GM18861 (cell line): ENCODE measurements around the gene NPB.

Source experiments
- ATAC-seq: cut with Tn5 transposase; IDR thresholded peaks from one replicate; pipeline ENCODE4 v1.9.1; 2021; ENCODE audit not compliant: unreplicated experiment

NPB gene

GRCh38 chr17:81898029-81898866, 3.8 kb upstream of the NPB start:
- no peak for ATAC-seq

DNA sequence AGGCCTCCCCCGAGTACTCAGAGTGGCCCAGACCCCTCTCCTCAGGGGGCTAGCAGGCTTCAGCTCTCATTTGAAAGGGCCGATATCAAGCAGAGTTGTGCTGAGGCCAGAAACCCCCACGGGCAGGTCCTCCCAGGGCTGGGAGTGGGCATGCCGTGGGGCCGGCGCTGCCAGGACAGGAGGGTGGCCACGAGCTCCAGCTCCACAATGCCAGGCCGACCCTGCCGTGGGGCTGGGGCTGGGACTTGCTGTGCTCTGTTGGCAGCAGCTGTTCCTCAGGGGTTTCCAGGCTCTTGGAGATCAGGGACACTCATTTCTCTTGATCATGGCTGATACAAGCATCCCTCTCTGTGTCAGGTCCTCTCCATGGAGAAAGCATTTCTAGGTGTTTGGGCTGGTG, 3.2 kb upstream of the NPB start:
- ATAC-seq, result no peak

DNA sequence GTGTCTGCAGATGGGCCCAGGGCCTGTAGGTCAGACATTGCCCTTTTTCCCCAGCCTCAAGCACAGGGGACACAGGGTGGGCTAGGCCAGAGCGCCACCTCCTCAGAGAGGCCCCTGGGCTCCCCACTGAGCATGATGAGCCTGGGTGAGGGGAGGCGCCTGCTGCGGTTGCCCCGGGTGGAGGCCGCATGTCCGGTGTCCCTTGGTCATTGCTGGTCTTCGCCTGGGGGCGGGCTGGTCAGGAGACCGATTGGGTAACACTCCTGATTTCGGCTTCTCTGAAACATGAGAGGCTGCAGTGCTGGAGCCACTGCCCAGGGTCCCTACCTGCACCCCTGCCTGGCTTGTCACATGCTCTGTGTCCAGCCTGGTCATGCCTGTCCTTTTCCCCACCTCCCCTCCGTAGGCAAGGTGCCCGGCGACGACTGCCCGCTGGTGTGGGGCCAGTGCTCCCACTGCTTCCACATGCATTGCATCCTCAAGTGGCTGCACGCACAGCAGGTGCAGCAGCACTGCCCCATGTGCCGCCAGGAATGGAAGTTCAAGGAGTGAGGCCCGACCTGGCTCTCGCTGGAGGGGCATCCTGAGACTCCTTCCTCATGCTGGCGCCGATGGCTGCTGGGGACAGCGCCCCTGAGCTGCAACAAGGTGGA, 2.4 kb upstream of the NPB start:
- no peak for ATAC-seq

GRCh38 chr17:81900181-81900820, 1.7 kb upstream of the NPB start:
- ATAC-seq, result no peak

DNA sequence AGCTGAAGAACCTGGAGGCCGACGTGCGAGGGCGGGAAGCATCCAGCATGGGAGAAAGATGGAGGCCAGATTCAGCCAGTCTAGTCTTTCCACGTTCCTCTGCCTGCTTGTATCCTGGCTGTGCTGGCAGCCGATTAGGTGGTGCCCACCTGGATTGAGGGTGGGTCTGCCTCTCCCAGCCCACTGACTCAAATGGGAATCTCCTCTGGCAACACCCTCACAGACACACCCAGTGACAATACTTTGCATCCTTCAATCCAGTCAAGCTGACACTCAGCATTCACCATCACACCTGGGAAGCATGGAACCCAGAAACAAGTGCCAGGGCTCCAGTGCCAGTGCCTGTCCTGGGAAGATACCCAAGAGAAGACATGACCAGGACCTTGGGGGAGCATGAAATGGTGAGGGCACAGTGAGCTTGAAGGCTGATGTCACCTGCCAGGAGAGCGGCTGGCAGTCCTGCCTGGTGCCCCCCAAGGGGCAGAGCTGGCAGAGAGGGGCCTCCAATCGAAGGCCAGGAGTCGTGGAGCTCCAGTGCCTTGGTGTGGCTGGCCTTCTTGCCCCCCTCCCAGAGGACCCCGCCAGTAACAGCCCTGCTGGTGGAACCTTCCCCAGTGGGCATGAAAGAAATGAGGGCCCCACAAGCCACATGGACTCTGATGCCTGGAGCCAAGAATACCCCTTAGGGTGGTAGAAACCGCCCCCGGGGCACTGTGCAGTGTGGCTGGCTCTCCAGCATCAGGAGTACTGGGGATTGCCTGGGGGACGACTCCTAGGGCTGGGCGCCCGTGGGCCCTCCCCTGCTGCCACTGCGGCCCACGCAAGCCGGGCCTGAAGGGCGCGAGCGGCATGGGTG, 643 bp upstream of the NPB start:
- ATAC-seq, result no peak

DNA sequence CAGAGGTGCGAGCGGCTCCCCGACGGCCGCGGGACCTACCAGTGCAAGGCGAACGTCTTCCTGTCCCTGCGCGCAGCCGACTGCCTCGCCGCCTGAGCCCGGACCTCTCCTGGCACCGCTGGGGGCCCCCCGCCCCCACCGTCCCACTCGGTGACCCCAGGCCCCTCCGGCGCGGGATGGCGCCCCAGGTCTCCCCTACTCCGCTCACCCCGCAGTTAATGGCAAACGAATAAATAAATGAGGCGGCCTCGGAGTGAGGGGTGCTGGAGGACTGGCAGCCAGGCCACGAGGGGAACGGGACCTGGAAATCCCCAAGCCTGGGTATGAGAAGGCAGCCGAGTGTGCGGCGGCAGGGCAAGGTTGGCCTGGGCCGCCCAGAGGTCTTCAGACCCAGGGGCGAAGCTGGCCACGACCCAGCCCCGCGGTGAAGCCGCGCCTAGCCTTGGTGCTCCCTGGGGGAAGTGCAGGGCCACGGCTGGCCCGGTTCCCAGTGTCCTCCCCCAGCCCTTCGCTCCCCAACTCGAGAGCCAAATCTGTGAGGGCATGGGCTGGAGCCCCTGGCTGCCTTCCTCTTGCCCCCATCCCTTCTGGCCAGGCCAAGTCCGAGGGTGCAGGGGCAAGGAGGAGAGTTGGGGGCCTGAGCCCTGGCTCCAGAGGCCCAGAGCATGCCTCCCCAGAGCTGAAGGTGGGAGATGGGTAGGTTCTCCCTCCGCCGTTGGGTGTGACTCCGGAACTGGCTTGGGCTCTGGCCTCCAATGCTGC, 796 bp downstream of the NPB start:
- ATAC-seq, result no peak

DNA sequence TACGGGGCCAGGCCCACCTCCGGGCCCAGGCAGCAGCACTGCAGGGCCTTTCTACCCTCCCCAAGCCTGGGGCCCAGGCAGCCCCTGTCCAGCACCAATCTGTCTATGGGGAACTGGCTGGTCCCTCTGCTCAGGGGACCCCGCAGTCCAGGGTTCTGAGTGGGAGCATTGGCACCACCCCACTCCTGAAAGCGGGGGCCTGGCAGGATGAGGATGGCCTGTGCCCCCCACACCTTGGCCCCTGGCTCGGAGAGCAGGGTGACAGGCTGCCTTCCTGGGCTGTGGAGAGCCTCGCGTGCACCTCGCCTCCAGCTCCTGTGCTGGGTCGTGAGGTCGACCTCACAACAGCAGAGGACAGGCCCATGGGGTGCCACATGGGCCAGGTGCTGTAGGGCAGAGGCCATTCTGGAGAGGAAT, 1.4 kb downstream of the NPB start:
- ATAC-seq, result no peak

GRCh38 chr17:81903896-81904599, 2.0 kb downstream of the NPB start:
- no peak for ATAC-seq

DNA sequence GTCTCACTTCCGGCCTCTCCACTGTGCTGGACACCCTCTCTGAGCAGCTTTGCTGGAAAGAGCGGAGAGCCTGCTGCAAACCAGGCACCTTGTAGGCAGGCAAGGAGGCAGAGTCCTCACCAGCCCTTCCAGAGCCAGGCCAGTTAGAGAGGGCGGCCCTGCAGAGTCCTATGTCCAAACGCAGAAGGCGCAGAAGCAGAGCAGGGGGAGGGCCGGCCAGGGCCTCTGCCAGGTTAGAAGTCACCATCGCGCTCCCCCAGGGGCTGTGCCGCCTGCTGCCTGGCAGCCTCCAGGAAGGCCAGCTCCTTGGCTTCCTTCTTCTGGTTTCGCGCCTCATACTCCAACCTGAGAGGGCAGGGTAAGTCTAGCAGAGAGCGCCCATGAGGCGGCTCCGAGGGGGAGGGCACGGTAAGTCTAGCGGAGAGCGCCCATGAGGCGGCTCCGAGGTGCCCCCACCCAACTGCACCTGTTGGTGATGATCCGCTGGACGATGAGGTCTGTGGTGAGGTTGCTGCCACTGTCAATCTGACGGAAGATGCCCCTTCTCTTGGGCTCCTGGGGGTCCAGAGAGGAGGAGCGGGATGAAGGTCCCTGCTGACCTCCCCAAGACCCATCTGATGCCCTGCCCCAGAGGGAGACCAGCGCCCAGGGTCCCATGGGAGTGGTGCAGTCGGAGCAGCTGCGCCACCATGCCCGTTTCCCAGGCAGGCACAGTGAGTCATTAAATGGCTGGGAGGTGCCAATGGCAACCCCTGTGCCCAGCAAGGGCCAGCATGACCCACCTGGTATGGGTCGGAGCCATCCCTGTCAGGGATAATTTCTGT, 2.8 kb downstream of the NPB start:
- no peak for ATAC-seq

DNA sequence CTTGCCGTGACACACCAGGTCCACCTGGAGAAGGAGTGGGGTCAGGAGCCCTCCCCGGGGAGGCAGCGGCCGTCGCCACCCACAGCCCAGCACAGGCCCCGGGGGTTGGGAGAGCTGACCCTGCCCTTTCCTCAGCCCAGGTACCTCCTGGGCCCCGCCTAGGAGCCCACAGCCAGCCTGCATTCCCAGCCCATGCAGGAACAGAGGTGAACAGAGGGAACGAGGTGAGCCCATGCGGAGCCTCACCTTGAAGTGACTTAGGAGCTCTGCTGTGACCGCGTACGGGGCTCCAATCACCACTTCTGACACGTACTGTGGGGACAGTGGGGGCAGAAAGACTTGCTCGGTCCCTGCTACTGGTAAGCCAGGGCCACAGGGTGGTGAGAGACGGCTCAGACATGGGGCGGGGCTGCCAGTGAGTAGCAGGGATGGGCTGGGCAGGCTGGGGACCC, 3.4 kb downstream of the NPB start:
- no peak for ATAC-seq

GRCh38 chr17:81905993-81906392, 4.0 kb downstream of the NPB start:
- no peak for ATAC-seq

DNA sequence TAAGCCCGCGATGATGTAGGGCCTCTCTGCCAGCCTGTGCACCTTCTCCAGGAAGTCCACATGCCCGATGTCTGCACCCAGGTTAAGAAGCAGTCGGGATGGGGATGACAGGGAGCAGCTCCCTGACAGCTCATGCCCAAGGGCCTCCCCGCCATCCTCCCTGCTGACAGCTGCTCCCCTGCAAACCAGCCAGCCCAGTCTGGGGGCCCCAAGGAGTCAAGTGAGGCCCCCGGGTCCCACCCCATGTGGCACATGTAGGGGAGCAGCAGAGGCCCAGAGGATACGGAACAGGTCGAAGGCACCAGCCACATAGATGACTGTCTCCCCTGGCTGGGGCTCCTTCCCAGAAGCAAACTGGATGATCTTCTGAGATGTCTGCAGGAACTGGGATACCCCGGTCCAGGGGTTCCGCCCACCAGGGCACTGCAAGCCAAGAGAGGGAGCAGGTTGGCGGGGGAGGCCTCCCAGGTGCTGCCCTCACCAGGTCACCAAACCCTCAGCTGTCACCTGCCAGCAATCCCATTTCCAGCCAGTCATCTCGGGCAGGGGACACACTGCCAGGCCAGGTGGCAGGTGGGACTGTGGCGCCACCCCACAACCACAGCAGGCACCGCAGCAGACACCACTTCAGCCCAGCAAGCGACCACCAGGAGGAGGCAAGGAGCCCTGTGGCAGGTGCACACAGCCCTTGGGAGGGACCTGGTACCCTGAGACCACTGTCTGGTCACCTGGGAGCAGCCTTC, 4.6 kb downstream of the NPB start:
- no peak for ATAC-seq

- ATAC-seq, result no peak
Observed at GRCh38 chr17:81907219-81908145, 5.4 kb downstream of the NPB start.

GRCh38 chr17:81908793-81909192, 6.8 kb downstream of the NPB start:
- ATAC-seq, result no peak

GRCh38 chr17:81909231-81909630, 7.2 kb downstream of the NPB start:
- no peak for ATAC-seq

- no peak for ATAC-seq
Observed at GRCh38 chr17:81909966-81910839, 8.2 kb downstream of the NPB start.
